Retina (tissue), 1 donor: ENCODE measurements around the gene LKAAEAR1.

Source experiments
- DNase-seq: peaks from one replicate; pipeline ENCODE4 v3.0.0-alpha.2; 2016

The LKAAEAR1 gene

GRCh38 chr20:64110411-64111068 is 26.3 kb upstream of the LKAAEAR1 start:
- no peak for DNase-seq

DNA sequence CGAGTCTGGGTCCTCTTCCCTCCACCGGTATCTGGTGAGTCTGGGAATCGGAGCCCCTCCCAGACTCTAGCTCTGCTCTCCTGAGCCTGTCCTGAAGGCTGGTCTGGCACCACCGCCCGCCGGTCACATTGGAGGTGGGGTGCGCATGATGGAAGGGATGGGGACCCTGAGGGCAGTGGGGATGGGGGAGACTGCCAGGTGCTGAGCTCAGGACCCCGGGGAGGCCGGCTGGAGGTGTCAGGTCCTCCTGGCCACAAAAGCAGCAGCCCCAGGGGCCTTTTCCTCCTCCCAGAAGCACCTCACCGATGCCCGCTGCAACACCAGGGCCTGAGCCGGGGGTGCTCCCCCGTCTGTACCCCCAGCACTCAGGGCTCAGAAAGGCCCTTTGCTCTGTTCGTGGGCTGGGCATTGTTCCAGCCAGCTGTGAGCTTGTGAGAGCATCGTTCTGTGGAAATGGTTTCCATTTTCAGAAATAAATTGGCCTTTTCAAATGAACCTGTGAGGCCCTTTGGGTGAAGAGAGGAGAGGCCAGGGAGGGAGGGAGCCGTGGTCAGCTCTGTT is 25.7 kb upstream of the LKAAEAR1 start:
- no peak for DNase-seq

GRCh38 chr20:64108731-64109681 is 24.8 kb upstream of the LKAAEAR1 start:
- no peak for DNase-seq

DNA sequence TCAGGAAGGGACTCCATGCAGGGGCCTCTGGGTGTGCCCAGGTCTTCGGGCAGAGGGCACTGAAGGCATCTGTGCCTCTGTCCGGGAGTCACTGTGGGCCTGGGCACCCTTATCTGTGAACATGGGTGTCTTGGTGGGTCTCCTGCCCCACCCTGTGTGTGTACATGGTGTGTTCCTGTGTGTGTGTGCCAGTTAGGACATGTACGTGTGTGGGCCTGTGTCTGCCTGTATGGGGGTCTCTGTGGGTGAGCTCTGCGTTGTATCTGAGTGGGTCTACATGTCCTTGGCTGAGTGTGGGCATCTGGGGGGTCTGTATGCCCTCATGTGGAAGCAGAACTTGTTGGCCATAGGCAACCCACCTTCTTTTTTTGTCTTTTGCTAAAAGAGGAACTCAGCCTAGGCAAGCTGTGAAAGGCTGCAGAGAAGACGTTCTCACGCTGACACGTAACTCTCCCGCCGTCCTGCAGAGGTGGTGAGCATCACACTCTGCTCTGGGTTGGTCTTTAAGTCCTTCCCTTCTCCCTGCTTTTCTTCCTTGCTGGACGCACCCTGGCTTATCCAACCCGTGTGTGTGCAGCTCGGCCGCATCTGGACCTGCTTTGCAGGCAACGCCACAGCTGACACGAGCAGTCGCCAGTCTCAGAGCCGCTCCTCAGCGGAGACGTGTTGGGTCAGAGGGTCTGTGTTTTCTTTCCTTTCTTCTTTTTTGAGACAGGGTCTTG is 23.7 kb upstream of the LKAAEAR1 start:
- DNase-seq, result peak; percentile 8

- DNase-seq, result peak; percentile 28
These were observed 23.0 kb upstream of the LKAAEAR1 start, which contains the start of gene NPBWR2 for GRCh38 chr20:64106981-64107735. NPBWR2 (minus strand) TSS chr20:64107565; CDS start chr20:64106831, 734 bp downstream.

GRCh38 chr20:64106435-64106961 is 22.3 kb upstream of the LKAAEAR1 start:
- no peak for DNase-seq

DNA sequence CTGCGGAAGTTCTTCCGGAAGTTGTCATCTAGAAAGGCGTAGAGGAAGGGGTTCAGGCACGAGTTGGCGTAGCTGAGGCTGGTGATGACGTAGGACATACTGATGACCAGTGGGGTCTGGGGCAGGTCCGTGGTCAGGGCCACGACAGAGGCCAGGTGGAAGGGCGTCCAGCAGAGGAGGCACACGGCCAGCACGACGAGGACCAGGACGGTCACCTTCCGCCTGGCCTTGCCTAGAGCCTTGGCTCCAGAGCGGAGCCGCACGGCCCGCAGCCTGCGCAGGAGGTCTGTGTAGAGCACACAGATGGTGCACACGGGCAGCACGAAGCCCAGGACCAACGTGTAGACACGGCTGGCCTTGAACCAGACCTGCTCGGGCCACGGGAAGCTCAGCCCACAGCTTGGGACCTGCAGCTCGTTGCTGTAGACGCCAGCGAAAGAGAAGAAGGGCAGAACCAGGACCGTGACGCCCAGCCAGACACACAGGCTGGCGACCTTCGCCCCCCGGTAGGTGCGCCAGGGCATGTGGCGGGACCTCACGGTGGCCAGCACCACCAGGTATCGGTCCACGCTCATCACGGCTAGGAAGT is 21.7 kb upstream of the LKAAEAR1 start:
- DNase-seq, result no peak

GRCh38 chr20:64104667-64105451 is 20.7 kb upstream of the LKAAEAR1 start:
- no peak for DNase-seq

DNA sequence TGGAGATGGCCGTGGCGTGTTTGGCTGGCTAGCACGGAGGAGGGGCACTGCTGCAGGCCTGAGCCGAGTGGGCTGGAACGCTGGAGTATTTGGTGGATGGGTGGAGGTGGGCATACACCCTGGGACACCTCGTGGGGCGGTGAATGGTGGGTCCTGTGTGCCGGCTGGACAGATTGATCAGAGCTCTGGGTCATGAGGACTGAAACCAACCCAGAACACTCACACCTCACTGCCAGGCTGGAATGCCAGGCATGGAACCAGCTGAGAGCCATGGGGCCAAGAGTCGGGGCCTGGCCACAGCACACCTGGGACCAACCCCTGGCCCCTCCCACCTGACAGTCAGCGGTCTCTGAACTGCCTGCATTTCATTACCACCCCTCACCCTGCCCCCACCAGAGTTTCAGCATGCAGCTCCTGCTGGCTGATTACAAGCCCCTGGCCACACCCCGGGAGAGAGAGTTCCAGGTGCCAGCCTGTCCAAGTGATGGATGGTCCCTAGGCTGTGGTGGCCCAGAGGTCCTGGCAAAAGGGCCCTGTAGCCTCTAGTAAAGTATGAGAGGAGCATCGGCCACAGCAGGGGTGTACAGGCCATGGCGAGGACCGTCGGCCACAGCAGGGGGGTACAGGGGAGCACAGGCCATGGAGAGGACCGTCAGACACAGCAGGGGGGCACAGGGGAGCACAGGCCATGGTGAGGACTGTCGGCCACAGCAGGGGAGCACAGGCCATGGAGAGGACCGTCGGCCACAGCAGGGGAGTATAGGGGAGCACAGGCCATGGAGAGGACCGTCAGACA is 19.9 kb upstream of the LKAAEAR1 start:
- no peak for DNase-seq

GRCh38 chr20:64102647-64103354 is 18.6 kb upstream of the LKAAEAR1 start:
- peak; percentile 33 for DNase-seq

DNA sequence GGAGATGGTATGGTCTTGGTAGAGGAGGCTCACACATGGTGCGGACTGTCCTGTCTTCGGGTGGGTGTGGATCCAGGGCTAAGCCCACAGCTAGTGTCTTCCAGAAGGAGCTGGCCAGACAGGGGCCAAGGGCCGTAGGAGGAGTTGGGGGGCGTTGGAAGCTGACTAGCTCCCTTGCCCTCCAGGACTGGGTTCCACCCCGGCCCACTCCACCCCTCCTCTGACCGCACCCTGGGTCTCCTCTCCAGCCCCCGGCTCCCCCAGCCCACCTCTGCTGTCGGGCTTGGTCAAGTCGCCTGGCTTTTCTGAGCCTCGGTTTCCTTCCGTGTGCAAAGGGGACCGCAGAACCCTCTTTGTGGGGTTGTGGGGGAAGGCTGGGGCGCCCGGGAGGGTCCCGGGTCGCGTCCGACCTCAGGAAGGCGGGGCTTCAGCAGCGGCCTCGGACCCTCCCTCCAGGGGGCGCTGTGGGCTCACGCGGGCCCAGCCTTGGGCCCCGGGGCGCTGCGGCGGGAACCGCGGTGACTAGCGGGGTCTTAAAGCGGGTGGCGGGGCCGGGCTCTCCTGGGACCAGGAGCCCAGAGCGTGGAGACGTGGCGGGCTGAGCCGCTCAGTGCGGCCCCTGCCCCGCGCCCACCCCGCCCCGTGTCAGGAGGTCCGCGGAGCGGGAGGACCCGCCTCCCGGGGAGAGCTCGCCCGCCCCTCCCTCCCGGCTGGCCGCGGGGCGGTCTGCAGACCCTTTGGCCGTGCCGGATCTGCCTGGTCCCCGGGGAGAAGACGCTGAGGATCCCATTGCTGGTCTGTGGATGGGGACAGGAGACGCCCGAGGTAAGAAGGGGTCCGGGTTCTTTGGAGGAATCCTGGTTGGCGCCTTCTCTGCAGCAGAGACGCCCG is 17.8 kb upstream of the LKAAEAR1 start:
- peak; percentile 64 for DNase-seq

DNA sequence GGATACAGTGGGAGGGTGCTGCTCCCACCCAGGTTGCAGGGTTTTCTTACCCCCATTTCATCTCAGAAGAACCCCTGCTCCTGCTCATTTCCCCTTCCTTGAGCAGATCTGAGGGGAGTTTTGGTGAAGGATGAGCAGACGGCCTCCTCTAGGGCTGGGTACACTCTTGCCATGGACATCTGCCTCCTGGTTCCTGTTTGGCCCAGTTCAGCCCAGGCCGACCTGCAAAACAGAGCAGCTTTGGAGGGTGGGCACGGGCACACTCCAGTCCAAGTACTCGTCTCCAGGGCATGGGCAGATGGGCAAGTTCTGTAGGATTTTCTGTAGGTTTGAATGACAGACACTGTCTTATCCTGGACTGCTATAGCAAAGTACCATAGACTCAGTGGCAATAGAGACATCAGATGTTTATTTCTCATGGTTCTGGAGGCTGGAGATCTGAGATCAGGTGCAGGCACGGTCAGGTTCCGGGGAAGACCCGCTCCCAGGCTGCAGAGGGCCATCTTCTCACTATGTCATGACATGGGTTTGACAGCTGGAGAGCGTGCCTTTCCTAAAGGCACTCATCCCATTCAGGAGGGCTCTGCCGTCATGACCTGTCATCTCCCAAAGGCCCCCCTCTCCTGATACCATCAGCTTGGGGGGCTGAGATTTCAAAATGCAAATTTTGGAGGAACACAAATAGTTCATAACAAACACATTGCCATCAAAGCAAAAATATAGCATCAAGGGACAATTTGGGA is 16.9 kb upstream of the LKAAEAR1 start:
- peak; percentile 10 for DNase-seq

DNA sequence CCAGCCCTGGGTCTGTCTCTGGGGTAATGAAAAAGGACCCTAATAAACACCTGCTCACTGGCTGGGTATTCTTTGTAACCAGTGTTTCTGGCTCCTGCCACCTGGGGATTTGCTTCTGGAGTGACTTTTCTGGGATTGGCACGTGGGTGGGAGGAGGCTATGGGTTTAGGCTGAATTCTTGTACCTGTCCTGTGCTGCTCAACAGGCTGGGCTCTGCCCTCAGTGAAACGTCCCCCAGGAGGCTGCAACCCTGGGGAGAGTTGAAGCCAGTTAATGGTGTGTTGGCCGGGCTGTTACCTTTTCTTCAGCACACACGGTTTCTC is 16.3 kb upstream of the LKAAEAR1 start:
- no peak for DNase-seq

DNA sequence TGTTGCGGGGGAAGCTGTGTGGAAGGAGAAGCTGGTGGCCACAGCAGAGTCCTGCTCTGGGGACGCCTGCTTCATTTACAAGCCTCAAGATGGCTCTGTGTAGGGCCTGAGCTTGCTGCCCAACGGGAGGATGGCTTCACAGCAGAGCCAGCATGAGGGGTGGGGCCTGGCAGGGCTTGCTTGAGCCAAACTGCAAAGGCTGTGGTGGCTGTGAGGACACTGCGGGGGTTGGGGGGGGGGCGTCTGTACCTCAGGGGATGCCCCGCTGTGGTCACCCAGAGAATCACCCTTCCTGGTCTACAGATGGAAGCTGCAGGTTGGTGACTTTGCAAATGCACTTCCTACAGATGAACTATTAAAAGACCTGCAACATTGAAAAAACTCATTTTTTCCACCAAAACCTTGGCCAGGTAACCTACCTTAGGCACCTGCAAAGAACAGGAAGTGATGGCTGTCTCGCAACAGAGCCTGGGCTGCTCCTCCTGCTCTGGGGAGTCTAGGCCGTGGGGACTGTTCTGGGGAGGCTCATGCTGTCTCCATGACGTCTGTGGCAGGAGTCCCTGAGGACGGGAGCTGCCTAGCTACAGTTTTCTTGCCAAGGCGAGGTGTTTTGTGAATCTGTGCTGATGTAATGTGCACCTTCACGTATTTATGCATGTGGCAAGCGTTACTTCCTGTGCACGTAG is 15.8 kb upstream of the LKAAEAR1 start:
- DNase-seq, result no peak

DNA sequence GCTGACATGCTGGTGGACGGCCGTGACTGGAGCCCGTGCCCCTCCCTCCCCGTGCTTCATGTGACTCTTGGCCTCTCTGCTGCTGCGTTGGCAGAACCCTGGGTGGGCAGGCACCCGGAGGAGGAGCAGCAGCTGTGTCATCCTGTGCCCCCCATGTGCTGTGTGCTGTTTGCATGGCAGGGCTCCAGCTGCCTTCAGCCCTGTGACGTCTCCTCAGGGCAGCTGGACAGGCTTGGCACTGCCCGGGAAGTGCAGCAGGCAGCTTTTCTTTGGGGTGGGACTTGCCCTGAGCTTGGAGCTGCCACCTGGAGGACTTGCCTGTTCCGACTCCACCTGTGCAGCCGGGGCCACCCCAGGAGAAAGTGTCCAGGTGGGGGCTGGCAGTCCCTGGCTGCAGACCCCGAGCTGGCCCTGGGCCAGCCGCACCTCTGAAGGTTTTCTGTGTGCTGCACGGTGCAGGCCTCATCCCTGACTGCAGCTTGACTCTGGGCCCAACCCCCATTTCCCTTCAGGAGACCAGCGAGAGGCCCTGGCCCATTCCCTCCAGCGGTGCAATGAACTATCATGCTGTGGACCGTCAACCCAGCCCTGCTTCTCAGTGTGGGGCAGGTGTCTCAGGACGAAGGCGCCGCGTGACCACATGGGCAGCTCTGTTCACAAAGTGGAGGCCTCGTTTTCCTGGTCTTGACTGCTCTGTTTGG is 15.0 kb upstream of the LKAAEAR1 start:
- no peak for DNase-seq

- no peak for DNase-seq
These were observed 14.3 kb upstream of the LKAAEAR1 start for GRCh38 chr20:64098471-64099013.
